ENCODE results near the gene RPLP2. TPM values are rescaled to one million over a fixed set of nuclear protein-coding genes. Genes with fewer than 3 reads are reported as not detected.

RPLP2 gene
- total RNA-seq: 248 and 277 TPM in 2 replicates

GRCh38 chr11:809287-810039 is at the start of gene RPLP2:
RPLP2 (plus strand) TSS chr11:809967; CDS start chr11:810235, 268 bp downstream.
- DNase-seq (ENCODE audit: low read depth, low spot score): peak; percentile 88

DNA sequence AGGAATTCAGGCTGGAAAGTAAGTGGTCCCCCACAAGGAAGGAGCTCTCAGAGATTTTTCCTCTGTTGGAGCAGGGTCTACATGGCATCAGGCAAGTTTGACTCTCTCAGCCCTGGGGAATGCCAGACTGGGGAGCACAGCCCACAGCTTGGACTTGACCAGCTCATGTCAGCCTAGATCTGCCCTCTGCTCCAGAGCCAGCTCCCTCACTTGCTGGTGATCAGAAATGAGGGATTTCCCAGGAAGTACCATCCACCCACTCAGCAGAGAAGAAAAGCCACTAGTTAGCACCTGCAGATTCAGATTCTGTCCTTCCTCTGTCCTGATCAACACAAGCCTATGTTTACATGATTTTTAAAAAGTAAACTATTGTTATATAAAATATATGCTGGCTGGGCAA is 49.5 kb upstream of the RPLP2 start:
- DNase-seq (ENCODE audit: low read depth, low spot score): no peak

DNA sequence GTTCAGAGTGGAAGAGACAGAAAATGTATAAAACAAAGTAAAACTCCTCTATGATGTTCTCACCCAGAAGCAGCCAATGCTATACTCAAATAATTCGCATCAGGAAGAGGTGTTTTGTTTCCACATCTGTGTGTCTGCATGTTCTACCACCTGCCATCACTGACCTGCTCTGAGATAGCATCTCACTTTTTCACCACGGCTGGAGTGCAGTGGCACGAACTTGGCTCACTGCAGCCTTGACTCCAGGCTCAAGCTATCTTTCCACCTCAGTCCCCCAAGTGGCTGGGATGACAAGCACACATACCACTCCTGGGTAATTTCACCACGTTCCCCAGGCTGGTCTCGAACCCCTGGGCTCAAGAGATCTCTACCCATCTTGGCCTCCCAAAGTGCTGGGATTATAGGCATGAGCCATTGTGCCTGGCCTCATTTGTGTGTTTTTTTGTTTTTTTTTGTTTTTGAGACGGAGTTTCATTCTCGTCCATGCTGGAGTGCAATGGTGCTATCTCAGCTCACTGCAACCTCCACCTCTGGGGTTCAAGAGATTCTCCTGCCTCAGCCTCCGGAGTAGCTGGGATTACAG is 48.1 kb upstream of the RPLP2 start:
- no peak for DNase-seq (ENCODE audit: low read depth, low spot score)

DNA sequence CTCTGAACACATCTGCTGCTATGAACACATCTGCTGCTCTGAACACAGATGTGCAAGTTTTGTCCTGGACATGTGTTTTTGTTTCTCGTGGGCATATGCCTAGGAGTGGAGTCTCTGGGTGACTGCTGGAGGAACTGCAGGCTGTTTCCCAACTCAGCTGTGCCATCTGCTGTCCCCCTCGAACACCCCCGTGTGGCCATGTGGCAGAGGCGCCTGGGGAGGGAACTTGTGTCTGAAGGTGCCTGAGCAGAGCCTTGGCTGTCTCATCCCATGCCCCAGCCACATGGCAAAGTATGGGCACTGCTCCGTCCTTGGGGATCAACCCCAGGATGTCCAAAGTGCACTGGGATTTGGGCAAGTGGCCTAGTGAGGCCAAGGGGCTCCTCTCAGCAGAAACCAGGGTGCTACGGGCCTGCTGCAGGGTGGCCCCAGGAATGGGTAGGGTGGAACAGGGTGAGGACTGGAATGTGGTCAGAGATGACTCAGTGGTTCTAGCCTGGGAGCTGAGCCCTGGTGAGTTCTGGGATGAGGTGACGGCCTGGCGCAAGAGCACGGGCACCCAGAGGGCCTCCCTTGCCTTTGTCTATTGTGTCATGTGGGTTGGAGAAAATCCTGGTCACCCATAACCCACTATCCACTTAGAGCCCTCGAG is 47.2 kb upstream of the RPLP2 start:
- DNase-seq (ENCODE audit: low read depth, low spot score): no peak

GRCh38 chr11:763073-763463 is 46.7 kb upstream of the RPLP2 start:
- no peak for DNase-seq (ENCODE audit: low read depth, low spot score)

- DNase-seq (ENCODE audit: low read depth, low spot score): no peak
Observed at GRCh38 chr11:763549-764321, 46.0 kb upstream of the RPLP2 start.

DNA sequence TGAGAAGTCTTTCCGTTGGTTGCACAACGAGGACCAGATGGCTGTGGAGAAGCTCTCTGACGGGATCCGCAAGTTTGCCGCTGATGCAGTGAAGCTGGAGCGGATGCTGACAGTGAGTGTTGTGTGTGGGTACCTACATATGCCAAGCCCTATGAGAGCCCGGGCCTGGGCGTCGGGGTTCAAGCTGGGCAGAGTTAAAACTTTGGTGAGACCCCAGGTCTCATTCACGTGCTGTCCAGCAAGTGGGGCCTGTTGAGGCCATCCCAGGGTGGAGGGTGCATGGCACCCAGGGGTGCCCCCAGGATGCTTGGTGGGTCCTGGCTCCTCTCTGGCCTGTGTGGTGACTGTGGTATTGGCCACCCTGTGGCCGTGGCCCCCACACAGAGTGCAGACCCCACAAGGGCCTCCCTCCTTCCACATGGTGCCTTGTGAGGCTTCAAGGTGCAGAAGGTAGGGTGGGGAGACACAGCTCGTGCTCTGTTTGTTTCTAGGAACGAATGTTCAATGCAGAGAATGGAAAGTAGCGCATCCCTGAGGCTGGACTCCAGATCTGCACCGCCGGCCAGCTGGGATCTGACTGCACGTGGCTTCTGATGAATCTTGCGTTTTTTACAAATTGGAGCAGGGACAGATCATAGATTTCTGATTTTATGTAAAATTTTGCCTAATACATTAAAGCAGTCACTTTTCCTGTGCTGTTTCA is 45.3 kb upstream of the RPLP2 start:
- DNase-seq (ENCODE audit: low read depth, low spot score): no peak

DNA sequence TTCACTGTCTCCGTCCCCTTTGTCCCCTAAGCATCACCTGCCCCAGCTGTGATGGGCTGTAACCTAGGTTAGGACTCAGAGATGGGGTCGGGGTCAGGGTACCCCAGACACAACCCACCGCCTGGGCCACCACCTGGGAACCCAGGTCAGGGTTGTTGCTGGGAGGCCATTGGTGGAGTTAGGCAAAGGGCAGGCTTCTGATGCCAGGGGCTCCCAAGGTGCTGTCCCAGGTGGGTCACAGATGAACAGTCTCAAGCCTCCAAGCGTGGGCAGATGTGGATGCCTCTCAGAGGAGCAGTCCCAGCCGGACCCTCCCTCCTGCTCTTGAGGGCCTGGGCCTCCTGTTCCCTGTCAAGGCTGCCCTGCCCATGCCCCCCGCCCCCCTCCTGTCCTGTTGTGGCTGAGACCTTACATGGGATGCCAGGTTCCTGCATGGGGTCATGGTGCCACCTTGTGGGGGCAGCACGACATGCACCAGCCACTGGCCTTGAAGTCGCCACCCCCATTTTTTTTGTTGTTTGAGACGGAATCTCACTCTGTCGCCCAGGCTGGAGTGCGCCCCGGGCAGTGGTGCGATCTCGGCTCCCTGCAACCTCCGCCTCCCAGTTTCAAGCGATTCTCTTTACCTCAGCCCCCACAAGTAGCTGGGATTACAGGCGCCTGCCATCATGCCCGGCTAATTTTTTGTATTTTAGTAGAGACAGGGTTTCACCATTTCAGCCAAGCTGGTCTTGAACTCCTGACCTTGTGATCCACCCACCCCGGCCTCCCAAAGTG is 44.6 kb upstream of the RPLP2 start:
- DNase-seq (ENCODE audit: low read depth, low spot score): no peak

- no peak for DNase-seq (ENCODE audit: low read depth, low spot score)
Observed at GRCh38 chr11:765802-766091, 44.0 kb upstream of the RPLP2 start.

DNA sequence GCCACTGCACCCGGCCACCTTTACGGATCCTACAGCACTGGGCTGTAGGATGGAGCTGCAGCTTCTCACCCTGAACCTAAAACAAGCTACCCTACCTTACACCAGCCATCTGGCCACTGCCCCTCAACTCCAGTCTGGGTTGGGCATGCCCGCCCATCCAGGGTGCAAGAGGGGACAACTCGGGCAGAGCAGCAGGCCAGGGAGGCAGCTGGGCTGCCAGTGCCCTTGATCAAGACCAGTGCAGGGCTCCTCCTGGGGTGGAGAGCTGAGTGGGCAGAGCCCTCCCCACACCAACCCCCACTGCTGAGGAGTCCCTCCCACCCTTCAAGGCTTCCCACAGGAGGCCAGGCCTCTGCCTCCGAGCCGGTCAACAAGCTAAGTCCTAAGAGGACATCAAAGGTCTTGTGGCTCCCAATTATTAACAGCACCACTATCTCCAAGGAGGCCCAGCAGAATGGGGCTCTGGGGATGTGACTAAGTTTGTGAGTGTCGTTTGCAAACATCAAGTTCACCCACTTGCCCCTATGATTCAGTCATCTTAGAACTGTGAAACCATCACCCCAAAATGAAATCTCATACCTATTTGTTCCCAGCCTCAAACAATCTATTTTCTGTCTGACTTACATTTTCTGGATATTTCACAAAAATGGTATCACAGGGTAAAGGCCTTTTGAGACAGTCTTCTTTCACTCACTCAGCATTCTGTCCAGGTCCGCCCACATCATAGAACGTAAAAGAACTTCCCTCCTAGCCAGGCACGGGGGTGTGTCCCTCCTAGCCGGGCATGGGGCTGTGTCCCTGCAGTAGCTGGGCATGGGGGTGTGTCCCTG is 43.4 kb upstream of the RPLP2 start:
- no peak for DNase-seq (ENCODE audit: low read depth, low spot score)

DNA sequence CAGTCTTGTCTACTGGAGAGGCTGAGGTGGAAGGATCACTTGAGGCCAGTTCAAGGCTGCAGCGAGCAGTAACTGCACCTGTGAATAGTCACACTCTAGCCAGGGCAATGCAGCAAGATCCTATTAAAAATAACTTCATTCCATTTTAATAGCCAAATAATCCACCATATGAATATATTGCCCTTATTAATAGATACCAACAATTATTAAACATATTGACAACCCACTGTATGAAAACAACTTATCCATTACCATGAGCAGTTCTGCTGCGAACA is 42.9 kb upstream of the RPLP2 start:
- no peak for DNase-seq (ENCODE audit: low read depth, low spot score)

DNA sequence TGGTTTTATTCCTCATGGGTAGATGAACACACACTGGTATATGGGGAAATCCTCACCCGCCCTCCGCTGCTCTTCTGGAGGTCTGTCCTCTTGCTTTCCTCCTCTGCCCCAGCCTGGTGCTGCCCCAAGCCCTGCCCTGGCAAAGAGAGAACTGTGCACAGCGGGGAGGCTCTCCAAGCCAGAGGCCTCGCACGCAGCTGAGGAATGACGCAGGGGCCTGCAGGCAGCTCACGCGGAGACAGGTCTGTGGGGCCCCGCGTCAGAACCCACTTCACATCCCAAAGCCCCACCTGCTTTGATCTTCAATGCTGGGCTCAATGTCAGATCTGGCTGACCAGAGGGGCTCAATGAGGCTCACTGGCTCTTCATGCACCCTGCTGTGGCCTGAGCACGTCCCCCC is 42.5 kb upstream of the RPLP2 start:
- no peak for DNase-seq (ENCODE audit: low read depth, low spot score)

DNA sequence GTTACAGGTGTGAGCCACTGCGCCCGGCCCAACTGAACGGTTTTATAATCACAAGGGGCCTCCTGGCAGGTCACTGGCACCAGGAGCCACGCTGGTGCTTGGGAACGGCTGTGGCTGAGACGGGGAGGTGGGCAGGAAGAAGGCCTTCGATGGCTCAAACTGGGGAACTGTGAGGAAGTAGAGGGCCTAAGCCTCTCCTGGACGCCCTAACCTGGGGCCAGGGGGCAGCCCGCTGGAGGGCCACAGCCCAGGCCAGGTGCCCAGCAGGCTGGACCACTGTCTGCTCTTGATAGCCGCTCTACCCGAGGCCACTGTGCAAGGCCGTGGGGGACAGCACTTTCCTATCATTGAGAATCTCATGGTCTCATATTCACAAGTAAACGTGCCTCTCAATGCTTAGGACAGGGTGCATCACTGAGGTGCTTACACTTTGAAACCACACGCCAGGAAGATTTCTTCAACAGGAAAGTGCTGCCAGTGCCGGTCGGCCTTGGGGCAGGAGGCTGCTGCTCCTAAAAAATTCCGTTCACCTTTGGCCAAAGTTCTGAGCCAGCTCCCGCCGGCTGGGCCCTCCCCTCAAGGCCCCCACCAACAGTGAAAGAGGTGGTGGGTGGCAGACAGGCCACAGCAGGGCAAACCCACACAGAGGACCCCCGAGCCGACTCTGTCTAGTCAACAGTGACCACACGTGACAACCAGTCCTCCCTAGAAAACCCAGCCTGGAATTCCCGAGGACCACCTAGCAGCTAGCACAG is 39.7 kb upstream of the RPLP2 start:
- no peak for DNase-seq (ENCODE audit: low read depth, low spot score)

GRCh38 chr11:770642-771616 is 38.8 kb upstream of the RPLP2 start:
- DNase-seq (ENCODE audit: low read depth, low spot score): no peak

- no peak for DNase-seq (ENCODE audit: low read depth, low spot score)
Observed at GRCh38 chr11:771617-772204, 38.1 kb upstream of the RPLP2 start.

DNA sequence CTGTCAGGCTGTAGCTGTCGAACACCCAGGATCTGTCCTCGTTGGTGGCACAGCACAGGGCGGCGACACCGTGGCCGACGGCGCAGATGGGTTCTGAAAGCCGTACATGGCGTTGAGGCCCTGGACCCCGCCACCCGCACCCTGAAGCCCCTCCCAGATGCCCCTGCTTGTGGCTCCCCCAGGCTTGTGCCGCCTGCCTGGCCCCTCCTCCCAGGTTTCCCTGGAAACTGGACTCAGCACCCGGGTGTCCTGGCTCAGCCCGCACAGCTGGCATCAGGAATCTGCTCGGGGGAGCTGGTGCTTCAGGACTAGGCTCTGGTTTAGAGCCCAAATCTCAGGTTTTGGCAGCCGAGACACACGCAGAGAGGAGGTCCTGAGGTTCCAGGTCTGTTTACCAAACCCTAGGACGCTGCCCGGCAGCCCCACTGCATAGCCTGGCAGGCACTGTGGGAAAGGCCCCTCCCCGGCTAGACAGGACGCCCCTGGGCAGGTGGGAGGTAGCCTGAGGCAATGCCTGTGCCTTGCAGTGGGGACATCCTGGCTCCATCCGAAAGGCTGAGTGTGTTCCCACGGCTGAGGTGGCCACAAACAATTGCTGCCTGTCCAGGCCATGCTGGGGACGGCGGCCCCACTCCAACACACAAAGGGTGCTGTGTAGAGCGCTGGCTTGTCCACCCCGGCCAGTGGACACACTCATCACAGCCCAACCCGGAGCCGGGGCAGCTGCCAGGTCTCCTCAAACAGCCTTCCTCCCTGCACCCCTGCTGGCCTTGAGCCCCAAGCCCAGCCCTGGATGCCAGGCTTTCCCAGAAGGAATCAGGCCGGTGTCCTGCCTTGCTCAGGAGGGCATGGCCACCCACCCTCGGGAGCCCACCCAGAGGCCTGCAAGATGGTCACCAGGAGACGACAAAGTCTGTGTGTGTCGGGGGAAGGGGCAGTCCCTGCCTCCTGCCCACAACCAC is 37.1 kb upstream of the RPLP2 start:
- no peak for DNase-seq (ENCODE audit: low read depth, low spot score)

DNA sequence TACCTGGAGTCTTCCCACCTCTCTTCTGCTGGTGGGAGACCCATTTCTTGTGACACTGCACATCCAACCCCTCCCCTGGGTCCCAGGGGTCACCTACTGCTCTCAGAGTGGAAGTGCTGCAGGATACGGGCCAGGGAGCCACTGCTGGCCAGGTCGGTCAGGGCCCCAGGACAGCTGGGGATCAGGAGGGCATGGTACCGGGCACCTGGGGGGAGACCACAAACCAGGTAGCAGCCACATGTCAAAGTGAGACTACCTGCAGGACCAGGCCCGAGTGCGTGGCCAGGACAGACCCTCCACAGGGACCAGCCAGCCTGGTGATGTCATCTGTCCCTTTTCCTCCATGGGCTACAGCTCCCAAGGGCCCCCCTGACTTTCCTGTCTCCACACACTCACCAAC is 36.3 kb upstream of the RPLP2 start:
- DNase-seq (ENCODE audit: low read depth, low spot score): no peak

Data from pulmonary artery endothelial cell (primary cell).